Stimulated activated CD4-positive, alpha-beta T cell treated with anti-CD3 and anti-CD28 coated beads, Interleukin-1b, Interleukin-23, amount 100 ng/mL, for 48 hours (primary cell): ENCODE measurements around the gene ABCC5.
"Not testable (repeated sequence)": the region's sequence is repeated elsewhere in the genome, so short reads cannot be mapped to it uniquely, and the experiment has no call there.

ENCODE experiments used
- DNase-seq: peaks from one replicate; pipeline ENCODE4 v3.0.0-alpha.2; 2020

Gene ABCC5

GRCh38 chr3:184015381-184016019 is 2.2 kb downstream of the ABCC5 start:
- DNase-seq: no peak

GRCh38 chr3:184011937-184012889 is 5.5 kb downstream of the ABCC5 start:
- DNase-seq: no peak

- no peak for DNase-seq
These were observed 6.3 kb downstream of the ABCC5 start for GRCh38 chr3:184011230-184011876.

- no peak for DNase-seq
These were observed 9.5 kb downstream of the ABCC5 start for GRCh38 chr3:184008161-184008560.

GRCh38 chr3:184007143-184007813 is 10.4 kb downstream of the ABCC5 start:
- DNase-seq: not testable (repeated sequence)

GRCh38 chr3:184005941-184006507 is 11.7 kb downstream of the ABCC5 start:
- DNase-seq: peak; percentile 25

- no peak for DNase-seq
These were observed 13.2 kb downstream of the ABCC5 start for GRCh38 chr3:184004476-184004875.

- DNase-seq: no peak
These were observed 14.3 kb downstream of the ABCC5 start for GRCh38 chr3:184003187-184003967.

GRCh38 chr3:184002469-184002868 is 15.2 kb downstream of the ABCC5 start:
- DNase-seq: no peak

GRCh38 chr3:184001761-184002160 is 15.9 kb downstream of the ABCC5 start:
- DNase-seq: no peak

- DNase-seq: no peak
These were observed 26.3 kb downstream of the ABCC5 start for GRCh38 chr3:183991403-183991802.

- no peak for DNase-seq
These were observed 29.4 kb downstream of the ABCC5 start for GRCh38 chr3:183988216-183988790.

- DNase-seq: no peak
These were observed 30.6 kb downstream of the ABCC5 start for GRCh38 chr3:183987000-183987600.

- no peak for DNase-seq
These were observed 32.6 kb downstream of the ABCC5 start for GRCh38 chr3:183984749-183985729.

GRCh38 chr3:183984127-183984740 is 33.5 kb downstream of the ABCC5 start:
- no peak for DNase-seq

GRCh38 chr3:183981990-183982644 is 35.6 kb downstream of the ABCC5 start:
- DNase-seq: no peak

GRCh38 chr3:183980403-183980802 is 37.3 kb downstream of the ABCC5 start:
- DNase-seq: no peak

- DNase-seq: no peak
These were observed 41.6 kb downstream of the ABCC5 start for GRCh38 chr3:183975981-183976662.
